Mesenchymal stem cell (in vitro differentiated cells and primary cell): Measurements from ENCODE around the gene EMX2.

ENCODE experiments used
- DNase-seq: peaks from one replicate; pipeline ENCODE4 v3.0.0-alpha.2; 2013
- H2AFZ ChIP-seq: one replicate; pipeline ENCODE4 v1.6.1; 2013; ENCODE audit warnings: low read depth, mild to moderate bottlenecking, control low read depth, inconsistent platforms, low read length, moderate library complexity
- H2AK5ac ChIP-seq: 2 replicates; pipeline ENCODE4 v1.6.1; 2013; ENCODE audit warnings: low read length, moderate library complexity, mild to moderate bottlenecking, inconsistent platforms; ENCODE audit not compliant: severe bottlenecking
- H2BK120ac ChIP-seq: one replicate; pipeline ENCODE4 v1.6.1; 2013; ENCODE audit warnings: low read depth, mild to moderate bottlenecking, inconsistent platforms, low read length, moderate library complexity
- H2BK12ac ChIP-seq, 2 experiments: one replicate each; pipeline ENCODE4 v1.6.1; 2013; ENCODE audit warnings: inconsistent platforms in 2 of 2, low read length in 2 of 2, mild to moderate bottlenecking in 2 of 2, moderate library complexity in 2 of 2, control low read depth in 1 of 2
- H2BK15ac ChIP-seq: one replicate; pipeline ENCODE4 v1.6.1; 2013; ENCODE audit warnings: mild to moderate bottlenecking, low read depth, inconsistent platforms; ENCODE audit not compliant: poor library complexity, severe bottlenecking
- H2BK5ac ChIP-seq: 2 replicates; pipeline ENCODE4 v1.6.1; 2013; ENCODE audit warnings: low read depth, mild to moderate bottlenecking, low read length, control low read depth, inconsistent platforms; ENCODE audit not compliant: poor library complexity, severe bottlenecking
- H3K14ac ChIP-seq, 2 experiments: one replicate each; pipeline ENCODE4 v1.6.1; 2013; ENCODE audit warnings: inconsistent platforms in 2 of 2, low read length in 2 of 2, control low read depth in 1 of 2, mild to moderate bottlenecking in 1 of 2, moderate library complexity in 1 of 2
- H3K18ac ChIP-seq, 2 experiments: one replicate each; pipeline ENCODE4 v1.6.1; 2013; ENCODE audit warnings: inconsistent platforms in 2 of 2, low read length in 2 of 2, control low read depth in 1 of 2, low read depth in 1 of 2, mild to moderate bottlenecking in 1 of 2
- H3K23ac ChIP-seq, 2 experiments: one replicate each; pipeline ENCODE4 v1.6.1; 2013; ENCODE audit warnings: inconsistent platforms in 2 of 2, low read length in 2 of 2, mild to moderate bottlenecking in 2 of 2, moderate library complexity in 2 of 2, control low read depth in 1 of 2
- H3K27ac ChIP-seq: 2 replicates; pipeline ENCODE4 v1.5.1; 2013; ENCODE audit warnings: mild to moderate bottlenecking, moderate library complexity, low read length, control low read depth, inconsistent platforms; ENCODE audit not compliant: poor library complexity, severe bottlenecking
- H3K27me3 ChIP-seq, 2 experiments: 2 replicates each; pipeline versions ENCODE4 v1.6.1 to v1.7.0; 2013; ENCODE audit warnings: low read length in 2 of 2, mild to moderate bottlenecking in 2 of 2, moderate library complexity in 2 of 2, control low read depth in 1 of 2, inconsistent platforms in 1 of 2; ENCODE audit not compliant: control insufficient read depth in 1 of 2, insufficient read depth in 1 of 2
- H3K36me3 ChIP-seq, 2 experiments: 2 replicates each; pipeline versions ENCODE4 v1.6.1 to v1.7.0; 2013; ENCODE audit warnings: low read length in 2 of 2, control low read depth in 1 of 2, inconsistent platforms in 1 of 2, low read depth in 1 of 2, mild to moderate bottlenecking in 1 of 2; ENCODE audit not compliant: insufficient read depth in 2 of 2, control insufficient read depth in 1 of 2
- H3K4ac ChIP-seq, 2 experiments: one replicate each; pipeline ENCODE4 v1.6.1; 2013; ENCODE audit warnings: inconsistent platforms in 2 of 2, low read length in 2 of 2, mild to moderate bottlenecking in 2 of 2, moderate library complexity in 2 of 2, control low read depth in 1 of 2, low read depth in 1 of 2
- H3K4me1 ChIP-seq: 2 replicates; pipeline ENCODE4 v1.6.1; 2013; ENCODE audit warnings: low read depth, low read length, control low read depth; ENCODE audit not compliant: control insufficient read depth, insufficient read depth
- H3K4me2 ChIP-seq: 2 replicates; pipeline ENCODE4 v1.6.1; 2013; ENCODE audit warnings: low read length, mild to moderate bottlenecking, inconsistent platforms; ENCODE audit not compliant: poor library complexity, severe bottlenecking
- H3K4me3 ChIP-seq, 2 experiments: 2 replicates each; pipeline versions ENCODE4 v1.5.1 to v1.7.0; 2013; ENCODE audit warnings: low read length in 2 of 2, mild to moderate bottlenecking in 2 of 2, control low read depth in 1 of 2, low read depth in 1 of 2; ENCODE audit not compliant: insufficient read depth in 1 of 2
- H3K79me1 ChIP-seq: replicated peaks from 2 replicates; pipeline ENCODE4 v1.6.1; 2013; ENCODE audit warnings: mild to moderate bottlenecking, control low read depth, low read length, inconsistent platforms; ENCODE audit not compliant: poor library complexity, severe bottlenecking
- H3K9ac ChIP-seq: 2 replicates; pipeline ENCODE4 v1.7.0; 2013; ENCODE audit warnings: mild to moderate bottlenecking, low read length, moderate library complexity
- H3K9me3 ChIP-seq: 2 replicates; pipeline ENCODE4 v1.7.0; 2013; ENCODE audit warnings: mild to moderate bottlenecking, low read length; ENCODE audit not compliant: control insufficient read depth
- H4K8ac ChIP-seq: one replicate; pipeline ENCODE4 v1.6.1; 2013; ENCODE audit warnings: inconsistent platforms, mild to moderate bottlenecking, low read length, moderate library complexity
- H4K91ac ChIP-seq: one replicate; pipeline ENCODE4 v1.6.1; 2013; ENCODE audit warnings: mild to moderate bottlenecking, low read length, inconsistent platforms
- WGBS: methylation state at CpG from one replicate; pipeline ENCODE4 v1.1.7; 2013; ENCODE audit warnings: mixed read lengths; 5-methylcytosine and 5-hydroxymethylcytosine counted together

EMX2 gene

GRCh38 chr10:117547016-117547715 lies 4.6 kb downstream of the EMX2 start:
- H2BK15ac ChIP-seq, result peak overlapping the region; percentile 7
- peaks cover 0 to 35% of the 10 kb centered on the region in 2 experiments for H3K36me3 ChIP-seq
- H2BK5ac ChIP-seq, result no peak overlapping the region
- no peak overlapping the region for H2BK120ac ChIP-seq
- peaks cover 30% of the 10 kb centered on the region for H3K4me1 ChIP-seq
- 10% methylated on average over 15 of the region's 20 CpGs for WGBS
- peak overlapping the region; percentile 100 for H3K9ac ChIP-seq
- DNase-seq, result no peak
- no peak overlapping the region for H4K8ac ChIP-seq
- no peak overlapping the region for H3K18ac ChIP-seq
- H3K23ac ChIP-seq, result no peak overlapping the region
- H3K4me2 ChIP-seq, result no peak overlapping the region
- peaks cover 0 to 95% of the 10 kb centered on the region in 2 experiments for H3K27me3 ChIP-seq
- H4K91ac ChIP-seq, result no peak overlapping the region
- H3K4ac ChIP-seq, result no peak overlapping the region
- peak overlapping the region in 1 of 2 experiments; percentile 95 for H3K4me3 ChIP-seq
- no peaks in the 10 kb centered on the region for H3K9me3 ChIP-seq
- H2AFZ ChIP-seq, result no peak overlapping the region
- H3K14ac ChIP-seq, result no peak overlapping the region
- no peaks in the 10 kb centered on the region for H3K79me1 ChIP-seq
- no peak overlapping the region for H2BK12ac ChIP-seq
- no peak overlapping the region for H2AK5ac ChIP-seq
- H3K27ac ChIP-seq, result no peak overlapping the region

- no peaks in the 10 kb centered on the region for H3K79me1 ChIP-seq
- peaks cover 0 to 35% of the 10 kb centered on the region in 2 experiments for H3K36me3 ChIP-seq
- H2AK5ac ChIP-seq, result no peak overlapping the region
- no peak overlapping the region for H3K14ac ChIP-seq
- no peak overlapping the region for H2BK120ac ChIP-seq
- H2BK15ac ChIP-seq, result no peak overlapping the region
- peak overlapping the region; percentile 100 for H3K9ac ChIP-seq
- no peak overlapping the region for H4K91ac ChIP-seq
- H3K4me3 ChIP-seq, result peak overlapping the region in 1 of 2 experiments; percentile 95
- H3K18ac ChIP-seq, result no peak overlapping the region
- no peak for DNase-seq
- no peak overlapping the region for H3K23ac ChIP-seq
- H3K4ac ChIP-seq, result no peak overlapping the region
- no peaks in the 10 kb centered on the region for H3K9me3 ChIP-seq
- H2AFZ ChIP-seq, result no peak overlapping the region
- no peak overlapping the region for H3K4me2 ChIP-seq
- no peak overlapping the region for H2BK5ac ChIP-seq
- H3K4me1 ChIP-seq, result peaks cover 25% of the 10 kb centered on the region
- no peak overlapping the region for H2BK12ac ChIP-seq
- 8% methylated on average over 25 of the region's 32 CpGs for WGBS
- no peak overlapping the region for H4K8ac ChIP-seq
- H3K27me3 ChIP-seq, result peaks cover 0 to 96% of the 10 kb centered on the region in 2 experiments
- H3K27ac ChIP-seq, result no peak overlapping the region
Observed at GRCh38 chr10:117547716-117548668, 5.4 kb downstream of the EMX2 start.

- WGBS, result 44% methylated on average over 1 of the region's 6 CpGs
Observed at GRCh38 chr10:117549100-117549585, 6.6 kb downstream of the EMX2 start.

GRCh38 chr10:117550076-117550475 lies 7.5 kb downstream of the EMX2 start:
- Histone ChIP-seq H3K79me1 (no peaks in the 10 kb centered on the region), H3K27ac (no peak overlapping the region), H2BK15ac (no peak overlapping the region), H3K9me3 (no peaks in the 10 kb centered on the region), H3K18ac (no peak overlapping the region), H2BK120ac (no peak overlapping the region), H3K4me1 (peaks cover 13% of the 10 kb centered on the region), H3K27me3 (peaks cover 0 to 96% of the 10 kb centered on the region in 2 experiments), H2AFZ (no peak overlapping the region), H3K23ac (no peak overlapping the region), H2AK5ac (no peak overlapping the region), H4K91ac (no peak overlapping the region), H3K14ac (no peak overlapping the region), H3K9ac (peak overlapping the region; percentile 75), H2BK5ac (no peak overlapping the region), H3K4me3 (no peak overlapping the region), H3K4ac (no peak overlapping the region), H3K36me3 (peaks cover 0 to 35% of the 10 kb centered on the region in 2 experiments), H2BK12ac (no peak overlapping the region), H4K8ac (no peak overlapping the region), H3K4me2 (no peak overlapping the region)
- no peak for DNase-seq
- 0% methylated on average over 4 of the region's 6 CpGs for WGBS

More at GRCh38 chr10:117549100-117549585, 6.6 kb downstream of the EMX2 start:
- no peak overlapping the region for H3K23ac ChIP-seq
- H2BK5ac ChIP-seq, result no peak overlapping the region
- H2AFZ ChIP-seq, result no peak overlapping the region
- H4K8ac ChIP-seq, result no peak overlapping the region
- no peaks in the 10 kb centered on the region for H3K9me3 ChIP-seq
- no peak overlapping the region for H2BK120ac ChIP-seq
- H3K79me1 ChIP-seq, result no peaks in the 10 kb centered on the region
- no peak overlapping the region for H3K4me2 ChIP-seq
- no peak overlapping the region for H4K91ac ChIP-seq
- H3K18ac ChIP-seq, result no peak overlapping the region
- peaks cover 0 to 35% of the 10 kb centered on the region in 2 experiments for H3K36me3 ChIP-seq
- no peak overlapping the region for H2BK12ac ChIP-seq
- H2AK5ac ChIP-seq, result no peak overlapping the region
- no peak for DNase-seq
- H3K4ac ChIP-seq, result no peak overlapping the region
- H3K27me3 ChIP-seq, result peaks cover 0 to 96% of the 10 kb centered on the region in 2 experiments
- H3K27ac ChIP-seq, result no peak overlapping the region
- H2BK15ac ChIP-seq, result no peak overlapping the region
- H3K4me1 ChIP-seq, result peaks cover 17% of the 10 kb centered on the region
- no peak overlapping the region for H3K4me3 ChIP-seq
- no peak overlapping the region for H3K14ac ChIP-seq
- peak overlapping the region; percentile 75 for H3K9ac ChIP-seq
